GM19324 (cell line): ENCODE data around the gene SERINC5.

ENCODE experiments used
- ATAC-seq: cut with Tn5 transposase; IDR thresholded peaks from one replicate; pipeline ENCODE4 v1.9.1; 2021; ENCODE audit warnings: mild to moderate bottlenecking, moderate library complexity; ENCODE audit not compliant: unreplicated experiment, low FRiP score

The SERINC5 gene

GRCh38 chr5:80072103-80073073 is 183.5 kb downstream of the SERINC5 start:
- ATAC-seq = no peak

- no peak for ATAC-seq
Observed at GRCh38 chr5:80071510-80072021, 184.3 kb downstream of the SERINC5 start.

GRCh38 chr5:80070338-80071056 is 185.4 kb downstream of the SERINC5 start:
- no peak for ATAC-seq

DNA sequence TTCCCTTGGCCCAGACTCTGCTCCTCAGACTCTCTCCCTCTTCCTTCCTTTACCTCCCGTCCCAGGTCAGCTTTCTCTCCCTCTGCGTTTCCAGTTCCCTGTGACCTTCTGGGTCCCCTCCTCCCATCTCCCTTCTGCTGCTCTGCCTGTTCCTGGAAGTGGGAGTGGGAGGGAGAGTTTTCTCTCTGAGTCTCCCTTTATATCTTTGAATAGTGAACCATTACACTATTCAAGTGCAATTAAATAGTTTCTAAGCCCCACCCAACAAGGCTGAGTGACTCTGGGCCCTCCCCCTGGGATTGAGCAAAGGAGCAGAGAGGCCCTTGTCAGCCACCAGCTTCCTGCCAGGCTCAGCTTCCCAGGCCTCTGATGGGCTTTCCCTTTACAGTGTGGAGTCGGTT is 185.9 kb downstream of the SERINC5 start:
- no peak for ATAC-seq

DNA sequence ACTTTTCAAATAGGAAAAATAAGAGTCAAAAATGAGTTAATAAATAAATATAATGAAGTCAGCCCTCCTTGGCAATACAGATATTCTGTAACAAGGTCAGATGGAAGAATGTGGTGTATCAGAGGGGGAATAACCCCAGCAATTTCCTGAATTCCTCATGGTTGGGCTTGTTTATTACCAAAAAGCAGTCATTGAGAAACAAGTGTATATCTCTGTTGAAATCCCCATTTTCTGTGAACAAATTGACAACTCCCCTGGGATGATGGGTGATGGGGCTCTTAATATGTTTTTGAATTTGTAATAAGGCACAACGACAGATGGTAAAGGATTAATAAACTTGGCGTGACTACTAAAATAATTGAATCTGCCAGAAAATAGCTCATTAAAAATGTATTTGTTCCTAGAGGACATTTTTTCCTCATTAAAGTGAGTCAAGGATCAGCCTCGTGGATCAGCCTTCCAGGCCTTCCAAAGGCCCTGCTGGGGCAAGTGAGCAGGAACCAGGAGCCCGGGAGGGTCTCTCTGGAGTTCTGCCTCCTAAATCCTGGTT is 186.5 kb downstream of the SERINC5 start:
- no peak for ATAC-seq

DNA sequence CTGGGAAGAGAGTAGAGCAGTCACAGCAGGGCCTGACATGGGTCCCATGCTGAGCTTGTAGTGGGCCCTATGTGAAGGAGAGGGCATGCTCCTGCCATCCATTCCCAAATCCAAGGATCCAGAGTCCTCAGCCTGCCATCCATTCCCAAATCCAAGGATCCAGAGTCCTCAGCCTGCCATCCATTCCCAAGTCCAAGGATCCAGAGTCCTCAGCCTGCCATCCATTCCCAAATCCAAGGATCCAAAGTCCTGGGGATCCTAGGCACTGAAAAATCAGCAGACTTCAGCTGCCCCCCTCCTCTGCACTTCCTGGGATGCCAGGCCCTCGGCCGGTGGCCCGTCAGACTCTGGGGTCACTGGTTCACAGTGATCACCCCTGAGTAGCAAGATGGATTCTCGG is 187.1 kb downstream of the SERINC5 start:
- ATAC-seq = no peak

GRCh38 chr5:80068246-80068636 is 187.6 kb downstream of the SERINC5 start:
- ATAC-seq = no peak

DNA sequence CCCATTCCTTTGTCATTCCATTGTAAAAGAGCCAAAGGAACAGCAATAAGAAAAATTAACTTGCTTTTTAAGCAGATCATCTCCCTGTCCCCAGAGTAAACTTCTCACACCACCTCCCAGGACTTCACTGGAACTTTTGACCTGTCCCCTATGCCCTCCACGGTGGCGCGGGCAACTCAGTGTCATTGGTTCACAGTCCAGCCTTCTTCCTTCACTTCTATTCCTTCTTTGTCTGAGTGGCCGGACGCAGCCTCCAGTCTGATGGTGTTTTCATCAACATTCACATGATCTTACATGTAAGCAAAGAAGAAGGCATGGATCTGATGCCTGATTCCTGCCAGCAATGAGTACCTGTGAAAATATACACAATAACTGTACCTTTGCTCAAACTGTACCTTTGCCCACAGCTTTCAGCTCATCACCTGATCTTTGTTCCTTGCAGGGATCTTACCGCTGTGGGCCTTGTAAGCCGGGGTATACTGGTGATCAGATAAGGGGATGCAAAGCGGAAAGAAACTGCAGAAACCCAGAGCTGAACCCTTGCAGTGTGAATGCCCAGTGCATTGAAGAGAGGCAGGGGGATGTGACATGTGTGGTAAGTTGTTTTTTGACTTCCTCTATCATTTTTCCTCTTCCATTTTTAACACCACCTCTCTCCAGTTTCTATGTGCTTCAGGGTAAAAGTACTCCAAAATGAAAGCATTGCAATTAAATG is 188.2 kb downstream of the SERINC5 start:
- no peak for ATAC-seq

DNA sequence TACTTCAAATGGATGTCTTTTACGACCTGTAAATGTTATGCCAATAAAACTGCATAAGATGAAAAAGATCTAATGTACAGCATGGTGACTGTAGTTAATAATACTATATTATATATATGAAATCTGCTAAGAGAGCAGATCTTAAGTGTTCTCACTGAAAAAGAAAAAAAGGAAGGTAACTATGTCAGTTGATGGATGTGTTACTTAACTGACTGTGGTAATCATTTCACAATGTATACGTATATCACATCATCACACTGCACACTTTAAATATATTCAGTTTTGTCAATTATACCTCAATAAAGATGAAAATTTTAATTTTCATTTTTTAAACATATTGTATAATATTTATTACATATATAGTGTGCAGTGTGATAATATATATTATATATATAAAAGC is 188.8 kb downstream of the SERINC5 start:
- no peak for ATAC-seq

- no peak for ATAC-seq
Observed at GRCh38 chr5:80064124-80064523, 191.7 kb downstream of the SERINC5 start.
